Osteocyte (in vitro differentiated cells): ENCODE results near the gene PEX11B. TPM values are rescaled to one million over a fixed set of nuclear protein-coding genes. Genes with fewer than 3 reads are reported as not detected.

Source experiments
- DNase-seq: peaks from one replicate; pipeline ENCODE4 v3.0.0; 2021; ENCODE audit warnings: mixed read lengths; ENCODE audit not compliant: unreplicated experiment; ENCODE audit errors: extremely low spot score
- H3K27ac Mint-ChIP-seq: one replicate; pipeline ENCODE4 v1.8.0; 2021; ENCODE audit warnings: mild to moderate bottlenecking, mixed read lengths; ENCODE audit not compliant: unreplicated experiment
- H3K27me3 Mint-ChIP-seq: one replicate; pipeline ENCODE4 v1.8.0; 2021; ENCODE audit warnings: mixed read lengths; ENCODE audit not compliant: unreplicated experiment
- H3K36me3 Mint-ChIP-seq: one replicate; pipeline ENCODE4 v1.8.0; 2021; ENCODE audit warnings: mixed read lengths; ENCODE audit not compliant: unreplicated experiment
- H3K4me1 Mint-ChIP-seq: one replicate; pipeline ENCODE4 v1.8.0; 2021; ENCODE audit warnings: mixed read lengths; ENCODE audit not compliant: unreplicated experiment
- H3K4me3 Mint-ChIP-seq: one replicate; pipeline ENCODE4 v1.8.0; 2021; ENCODE audit warnings: mild to moderate bottlenecking, moderate library complexity, mixed read lengths; ENCODE audit not compliant: unreplicated experiment
- H3K9me3 Mint-ChIP-seq: one replicate; pipeline ENCODE4 v1.8.0; 2021; ENCODE audit warnings: mixed read lengths; ENCODE audit not compliant: unreplicated experiment
- CTCF ChIP-seq: fragments of 200-600 bp; sonication (generic); IDR thresholded peaks from 2 replicates; pipeline ENCODE4 v1.5.0; 2021; ENCODE audit warnings: antibody characterized with exemption, mild to moderate bottlenecking, moderate library complexity
- total RNA-seq: library from RNA; stranded (reverse); gene quantifications from 2 replicates; pipeline ENCODE4 v1.2.1, GENCODE V29; 2021

Gene PEX11B
- total RNA-seq, 1 donor from 2014 or later, result 29.8 TPM

- H3K4me1 Mint-ChIP-seq, result peaks cover 5% of the 10 kb centered on the region
- no peak for DNase-seq
- H3K36me3 Mint-ChIP-seq, result no peaks in the 10 kb centered on the region
- no peaks in the 10 kb centered on the region for H3K9me3 Mint-ChIP-seq
- H3K27me3 Mint-ChIP-seq, result peaks cover 28% of the 10 kb centered on the region
- TF ChIP-seq CTCF, result no peak
- peak overlapping the region; percentile 47 for H3K27ac Mint-ChIP-seq
- peak overlapping the region; percentile 38 for H3K4me3 Mint-ChIP-seq
Observed at GRCh38 chr1:145871994-145872924, 46.3 kb downstream of the PEX11B start.

- peaks cover 5% of the 10 kb centered on the region for H3K4me1 Mint-ChIP-seq
Observed at GRCh38 chr1:145868232-145868631, 50.3 kb downstream of the PEX11B start.

GRCh38 chr1:145863282-145864018, 55.1 kb downstream of the PEX11B start:
- Mint-ChIP-seq H3K4me1 (peaks cover 5% of the 10 kb centered on the region), H3K27ac (no peak overlapping the region), H3K36me3 (no peaks in the 10 kb centered on the region), H3K9me3 (no peaks in the 10 kb centered on the region), H3K4me3 (no peak overlapping the region), H3K27me3 (peaks cover 47% of the 10 kb centered on the region)
- no peak for DNase-seq
- no peak for TF ChIP-seq CTCF

More at GRCh38 chr1:145868232-145868631, 50.3 kb downstream of the PEX11B start:
- Mint-ChIP-seq H3K27ac (no peak overlapping the region), H3K36me3 (no peaks in the 10 kb centered on the region), H3K27me3 (peaks cover 58% of the 10 kb centered on the region), H3K9me3 (no peaks in the 10 kb centered on the region), H3K4me3 (no peak overlapping the region)
- DNase-seq, result no peak
- TF ChIP-seq CTCF, result no peak

Other genes starting within 250 kb of the PEX11B start
- 0.31 and 0.40 TPM in 2 replicates for gene PDZK1, start 211.3 kb downstream of the PEX11B start, total RNA-seq
- gene CD160, start 199.2 kb downstream of the PEX11B start, total RNA-seq, result not detected in 2 replicates
- 15.9 and 16.6 TPM in 2 replicates for gene RNF115, start 94.6 kb downstream of the PEX11B start, total RNA-seq
- gene POLR3C, start 94.5 kb downstream of the PEX11B start, total RNA-seq, result 33.4 and 37.0 TPM in 2 replicates
- 2.4 and 4.3 TPM in 2 replicates for gene NUDT17, start 73.1 kb downstream of the PEX11B start, total RNA-seq
- 47.0 and 48.7 TPM in 2 replicates for gene PIAS3, start 59.6 kb downstream of the PEX11B start, total RNA-seq
- not detected in 2 replicates for gene ANKRD35, start 32.9 kb downstream of the PEX11B start, total RNA-seq
- 34.4 and 40.3 TPM in 2 replicates for gene ITGA10, start 8.7 kb downstream of the PEX11B start, total RNA-seq
- gene RBM8A, start 8.8 kb upstream of the PEX11B start, total RNA-seq, result 108 and 114 TPM in 2 replicates
- gene LIX1L, start 39.3 kb upstream of the PEX11B start, total RNA-seq, result 52.2 and 54.0 TPM in 2 replicates
- 1.1 and 1.2 TPM in 2 replicates for gene ANKRD34A, start 45.9 kb upstream of the PEX11B start, total RNA-seq
- gene POLR3GL, start 46.0 kb upstream of the PEX11B start, total RNA-seq, result 21.7 and 22.4 TPM in 2 replicates
- gene TXNIP, start 77.9 kb upstream of the PEX11B start, total RNA-seq, result 246 and 274 TPM in 2 replicates
- not detected in 2 replicates for gene HJV, start 103.0 kb upstream of the PEX11B start, total RNA-seq
- gene NBPF10, start 226.1 kb upstream of the PEX11B start, total RNA-seq, result 5.1 and 5.3 TPM in 2 replicates